MM.1S (cell line): ENCODE data around the gene DIP2C.

Experiments used
- CTCF ChIP-seq: fragments of 300-600 bp; sonication (generic); IDR thresholded peaks from 2 replicates; pipeline ENCODE4 v1.5.1; 2016; ENCODE audit warnings: antibody characterized with exemption, low read length, mixed read lengths
- EZH2 ChIP-seq: fragments of 300-600 bp; sonication (generic); optimal IDR thresholded peaks from 2 replicates; pipeline ENCODE3; 2017; ENCODE audit warnings: low read depth, mild to moderate bottlenecking, antibody characterized with exemption, low read length, mixed read lengths
- EZH2phosphoT487 ChIP-seq: fragments of 300-600 bp; sonication (generic); IDR thresholded peaks from 2 replicates; pipeline ENCODE4 v1.6.1; 2018; ENCODE audit warnings: antibody characterized with exemption, low read length

GRCh38 chr10:483261-483660 lies 206.2 kb downstream of the DIP2C start:
- TF ChIP-seq CTCF = no peak
- TF ChIP-seq EZH2 = no peak
- TF ChIP-seq EZH2phosphoT487 = no peak
